Small intestine (tissue), 7 donors: Measurements from ENCODE around the gene VTI1A. TPM values are rescaled to one million over a fixed set of nuclear protein-coding genes. Genes with fewer than 3 reads are reported as not detected.

Experiments used
- DNase-seq, 2 donors: peaks; one replicate each; pipeline versions ENCODE4 v3.0.0 to v3.0.0-alpha.2; 2013
- FAIRE-seq: peaks from 2 replicates; lab custom pipeline; 2012; peaks lifted over from hg19 to GRCh38; lab: Jason Lieb, UNC
- H3K27ac ChIP-seq, 3 donors: one replicate each; pipeline ENCODE4 v1.5.1; 2013; ENCODE audit warnings: low read length in 2 of 3, mild to moderate bottlenecking in 2 of 3, control low read depth in 1 of 3, inconsistent platforms in 1 of 3, low read depth in 1 of 3, moderate library complexity in 1 of 3
- H3K27me3 ChIP-seq, 3 donors: one replicate each; pipeline ENCODE4 v1.6.1; 2013; ENCODE audit warnings: low read length in 3 of 3, inconsistent platforms in 1 of 3; ENCODE audit not compliant: control insufficient read depth in 3 of 3, insufficient read depth in 3 of 3
- H3K36me3 ChIP-seq, 3 donors: one replicate each; pipeline ENCODE4 v1.6.1; 2013; ENCODE audit warnings: low read length in 3 of 3, inconsistent platforms in 1 of 3, low read depth in 1 of 3, mild to moderate bottlenecking in 1 of 3, moderate library complexity in 1 of 3; ENCODE audit not compliant: control insufficient read depth in 3 of 3, insufficient read depth in 2 of 3
- H3K4me1 ChIP-seq, 3 donors: one replicate each; pipeline ENCODE4 v1.6.1; 2013; ENCODE audit warnings: low read length in 2 of 3, inconsistent platforms in 1 of 3, low read depth in 1 of 3, mild to moderate bottlenecking in 1 of 3, moderate library complexity in 1 of 3; ENCODE audit not compliant: control insufficient read depth in 3 of 3, insufficient read depth in 2 of 3
- H3K4me3 ChIP-seq, 3 donors: one replicate each; pipeline ENCODE4 v1.5.1; 2013; ENCODE audit warnings: low read length in 3 of 3, control low read depth in 1 of 3, inconsistent platforms in 1 of 3, low read depth in 1 of 3, mild to moderate bottlenecking in 1 of 3, moderate library complexity in 1 of 3
- H3K9me3 ChIP-seq, 2 donors: one replicate each; pipeline ENCODE4 v1.6.1; 2013; ENCODE audit warnings: low read depth in 1 of 2, low read length in 1 of 2; ENCODE audit not compliant: control insufficient read depth in 2 of 2, insufficient read depth in 1 of 2
- WGBS, 3 donors: extraction: QIAGEN DNeasy Blood & Tissue Kit; methylation state at CpG; one replicate each; pipeline ENCODE4 v1.1.7; 2013; 5-methylcytosine and 5-hydroxymethylcytosine counted together
- polyA plus RNA-seq, 4 donors: library from polyadenylated mRNA; stranded (reverse) in 3 of 4; unstranded in 1 of 4; fragments of 200-250 nt in 3 of 4; fragments of 120-200 nt in 1 of 4; gene quantifications; one replicate each; pipeline versions ENCODE4 v1.2.1 to v1.2.3, GENCODE V29; 2013
- donor health status: healthy with polysubstance abuse.
- donor health status: control.
- donor health status: control.
- donor health status: Bipolar disorder and iron deficiency.
- donor health status: healthy.

Gene VTI1A
- polyA plus RNA-seq, 4 donors: 13.8 to 16.8 (median 16.0) TPM

DNA sequence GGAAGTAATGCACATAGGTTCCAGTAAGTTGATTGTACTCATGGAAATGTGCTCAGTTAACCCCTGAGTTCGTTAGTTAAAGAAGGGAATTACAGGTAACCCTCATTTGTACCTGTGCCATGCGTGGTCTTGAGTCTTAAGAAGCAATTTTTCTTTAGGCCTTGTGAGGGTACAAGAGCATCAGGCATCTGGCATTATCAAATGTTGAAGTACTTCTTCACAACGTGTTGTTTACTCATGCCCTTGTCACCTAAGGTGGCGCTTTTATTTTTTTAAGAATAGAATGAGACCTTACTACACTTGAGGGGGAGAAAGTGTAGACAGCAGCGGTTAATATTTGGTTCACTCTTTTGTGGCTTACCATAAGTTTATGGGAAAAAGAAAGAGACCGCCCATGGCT lies 167.1 kb downstream of the VTI1A start:
- Histone ChIP-seq H3K4me1 (no peaks in the 10 kb centered on the region), H3K4me3 (no peak overlapping the region), H3K36me3 (no peaks in the 10 kb centered on the region), H3K27ac (no peak overlapping the region), H3K9me3 (peaks cover 0 to 3% of the 10 kb centered on the region in 2 donors), H3K27me3 (no peaks in the 10 kb centered on the region)
- DNase-seq (no peak), FAIRE-seq (no peak)
- 91 to 98% (median 92%) methylated on average over 6 of the region's 6 CpGs for WGBS, 3 donors

DNA sequence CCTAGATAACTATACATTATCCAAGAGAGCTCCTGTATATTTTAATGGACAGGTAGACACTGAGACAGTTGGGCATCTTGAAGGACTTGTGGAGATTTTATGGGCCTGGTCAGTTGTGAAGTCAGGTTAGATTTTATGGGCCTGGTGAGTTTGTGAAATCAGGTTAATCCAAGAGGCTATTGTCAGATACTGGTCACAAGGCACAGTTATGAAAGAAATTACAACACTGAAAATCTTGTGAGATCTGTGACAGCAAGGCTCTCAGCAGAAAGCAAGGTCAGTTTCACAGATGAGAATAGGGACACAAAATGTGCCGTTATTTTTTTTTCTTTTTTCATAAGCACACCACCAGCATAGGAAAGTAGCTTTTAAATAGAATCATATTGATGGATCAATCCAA lies 167.6 kb downstream of the VTI1A start:
- H3K27me3 ChIP-seq: no peaks in the 10 kb centered on the region
- H3K27ac ChIP-seq: no peak overlapping the region
- no peak overlapping the region for H3K4me3 ChIP-seq
- no peak for FAIRE-seq
- peaks cover 0 to 3% of the 10 kb centered on the region in 2 donors for H3K9me3 ChIP-seq
- DNase-seq: peak in 1 of 2 donors; percentile 24
- WGBS, 3 donors: 95 to 100% (median 97%) methylated on average over 1 of the region's 1 CpG
- no peaks in the 10 kb centered on the region for H3K4me1 ChIP-seq
- H3K36me3 ChIP-seq: no peaks in the 10 kb centered on the region

DNA sequence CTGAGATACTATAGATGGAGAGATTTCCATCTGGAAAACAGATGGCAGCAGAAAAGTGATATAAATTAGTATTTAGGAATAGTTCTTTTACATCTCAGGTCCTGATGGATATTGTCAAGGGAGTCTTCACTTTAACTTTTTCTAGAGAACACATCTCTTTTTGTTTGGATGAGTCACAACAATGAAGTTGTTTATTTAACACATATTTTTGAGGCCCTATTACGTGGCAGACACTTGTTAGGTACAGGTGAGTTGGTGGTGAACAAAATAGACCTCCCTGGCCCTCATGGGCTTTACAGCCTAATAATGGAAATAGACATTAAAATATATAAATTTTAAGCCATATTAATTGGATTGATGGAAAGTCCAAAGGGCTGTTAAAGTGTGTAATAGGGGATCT lies 168.3 kb downstream of the VTI1A start:
- WGBS, 3 donors: 92 to 100% (median 100%) methylated on average over 1 of the region's 1 CpG
- Histone ChIP-seq H3K36me3 (no peaks in the 10 kb centered on the region), H3K27ac (no peak overlapping the region), H3K27me3 (no peaks in the 10 kb centered on the region), H3K9me3 (peaks cover 0 to 3% of the 10 kb centered on the region in 2 donors), H3K4me1 (no peaks in the 10 kb centered on the region), H3K4me3 (no peak overlapping the region)
- DNase-seq (no peak), FAIRE-seq (no peak)

DNA sequence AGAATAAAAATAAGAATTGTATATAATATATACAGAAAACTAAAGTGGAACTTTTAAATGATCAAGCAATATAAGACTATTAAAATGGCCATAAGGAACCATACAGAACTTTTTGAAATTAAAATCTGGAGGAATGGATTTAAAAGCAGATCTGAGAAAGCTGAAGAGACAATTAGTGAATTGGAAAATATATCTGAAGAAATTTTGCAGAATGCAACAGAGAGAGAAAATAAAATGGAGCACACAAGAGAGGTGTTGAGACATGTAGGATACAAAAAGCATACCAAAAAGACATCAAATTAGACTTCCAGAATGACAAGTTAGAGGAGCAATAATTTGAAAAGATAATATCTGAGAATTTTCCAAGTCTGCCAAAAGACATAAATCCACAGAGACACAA lies 169.6 kb downstream of the VTI1A start:
- Histone ChIP-seq H3K27ac (no peak overlapping the region), H3K36me3 (no peaks in the 10 kb centered on the region), H3K4me1 (no peaks in the 10 kb centered on the region), H3K4me3 (no peak overlapping the region), H3K27me3 (no peaks in the 10 kb centered on the region), H3K9me3 (peaks cover 0 to 3% of the 10 kb centered on the region in 2 donors)
- FAIRE-seq (peak; percentile 33), DNase-seq (no peak)

- no peak for DNase-seq
- Histone ChIP-seq H3K27me3 (no peaks in the 10 kb centered on the region), H3K36me3 (no peaks in the 10 kb centered on the region), H3K4me1 (no peaks in the 10 kb centered on the region), H3K27ac (no peak overlapping the region), H3K4me3 (no peak overlapping the region), H3K9me3 (peaks cover 0 to 3% of the 10 kb centered on the region in 2 donors)
- no peak for FAIRE-seq
- 92 to 98% (median 94%) methylated on average over 3 of the region's 3 CpGs for WGBS, 3 donors
Observed at GRCh38 chr10:112618814-112619213, 171.8 kb downstream of the VTI1A start.

GRCh38 chr10:112619556-112619955 lies 172.5 kb downstream of the VTI1A start:
- H3K27ac ChIP-seq: no peak overlapping the region
- no peaks in the 10 kb centered on the region for H3K4me1 ChIP-seq
- H3K27me3 ChIP-seq: no peaks in the 10 kb centered on the region
- peaks cover 0 to 3% of the 10 kb centered on the region in 2 donors for H3K9me3 ChIP-seq
- no peak overlapping the region for H3K4me3 ChIP-seq
- WGBS, 3 donors: 91 to 96% (median 92%) methylated on average over 4 of the region's 4 CpGs
- no peak for DNase-seq
- H3K36me3 ChIP-seq: no peaks in the 10 kb centered on the region
- FAIRE-seq: no peak

- H3K4me3 ChIP-seq: no peak overlapping the region
- FAIRE-seq (no peak), DNase-seq (no peak)
- H3K36me3 ChIP-seq: no peaks in the 10 kb centered on the region
- H3K27me3 ChIP-seq: no peaks in the 10 kb centered on the region
- H3K4me1 ChIP-seq: no peaks in the 10 kb centered on the region
- no peaks in the 10 kb centered on the region for H3K9me3 ChIP-seq
- 86 to 96% (median 90%) methylated on average over 2 of the region's 2 CpGs for WGBS, 3 donors
- no peak overlapping the region for H3K27ac ChIP-seq
Observed at GRCh38 chr10:112622786-112623185, 175.8 kb downstream of the VTI1A start.

DNA sequence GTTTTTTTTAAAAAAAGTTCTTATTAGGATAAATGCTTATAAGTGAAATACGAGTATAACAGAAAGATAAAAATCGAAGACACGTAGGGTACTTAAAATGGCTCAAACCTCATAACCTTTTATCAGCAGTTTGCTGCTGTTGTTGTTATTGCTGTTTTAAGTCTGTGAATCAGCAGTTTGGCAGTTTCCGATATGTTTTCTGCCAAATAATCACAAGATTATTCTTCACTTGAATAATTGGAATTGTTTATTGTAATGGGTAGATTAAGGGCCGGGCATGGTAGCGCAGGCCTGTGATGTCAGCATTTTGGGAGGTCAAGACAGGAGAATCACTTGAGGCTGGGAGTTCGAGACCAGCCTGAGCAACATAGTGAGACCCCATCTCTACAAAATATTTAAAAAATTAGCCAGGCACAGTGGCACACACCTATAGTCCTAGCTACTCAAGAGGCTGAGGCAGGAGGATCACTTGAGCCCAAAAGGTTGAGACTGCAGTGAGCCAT lies 177.6 kb downstream of the VTI1A start:
- no peak overlapping the region for H3K4me3 ChIP-seq
- no peaks in the 10 kb centered on the region for H3K9me3 ChIP-seq
- H3K27ac ChIP-seq: no peak overlapping the region
- H3K27me3 ChIP-seq: no peaks in the 10 kb centered on the region
- WGBS, 3 donors: 83 to 96% (median 96%) methylated on average over 7 of the region's 7 CpGs
- H3K36me3 ChIP-seq: no peaks in the 10 kb centered on the region
- FAIRE-seq (no peak), DNase-seq (no peak)
- no peaks in the 10 kb centered on the region for H3K4me1 ChIP-seq

DNA sequence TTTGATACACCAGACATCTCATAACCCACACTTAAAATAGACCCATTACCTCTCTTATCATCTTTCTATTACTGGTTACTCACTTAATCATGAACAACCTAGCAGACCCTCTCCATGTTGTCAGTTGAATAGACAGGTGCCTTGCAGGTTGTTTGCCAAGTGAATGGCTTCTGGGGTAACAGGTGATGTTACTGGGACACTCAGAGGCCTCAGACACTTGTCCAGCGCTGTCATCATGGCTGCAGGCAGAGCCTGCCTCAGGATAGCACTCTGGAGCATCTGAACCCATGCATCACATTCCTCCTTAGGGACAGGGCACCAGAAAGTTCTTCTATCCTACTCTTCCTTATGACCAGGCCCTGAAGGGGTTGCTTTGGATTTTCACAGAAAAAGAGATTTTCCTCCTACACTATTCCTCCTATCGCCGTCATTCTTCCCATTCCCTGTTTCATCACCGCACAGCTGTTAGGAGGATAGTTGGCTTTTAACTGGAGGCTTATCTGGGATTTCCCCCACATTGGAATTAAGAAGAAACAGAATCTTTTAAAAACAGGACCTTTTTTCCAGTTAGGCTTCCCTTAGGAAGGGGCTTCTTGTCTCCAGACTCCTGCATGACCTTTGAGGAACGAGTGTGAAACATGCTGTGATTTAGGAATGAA lies 182.1 kb downstream of the VTI1A start:
- no peak for DNase-seq
- Histone ChIP-seq H3K4me1 (peaks cover 0 to 2% (median 0%) of the 10 kb centered on the region in 3 donors), H3K27ac (no peak overlapping the region), H3K36me3 (peaks cover 0 to 3% (median 0%) of the 10 kb centered on the region in 3 donors), H3K9me3 (no peaks in the 10 kb centered on the region), H3K27me3 (no peaks in the 10 kb centered on the region), H3K4me3 (no peak overlapping the region)
- 84 to 95% (median 93%) methylated on average over 5 of the region's 5 CpGs for whole genome bisulfite sequencing, 3 donors
- FAIRE-seq: no peak
